K562 (cell line): ENCODE data around the gene BACH1. TPM values are rescaled to one million over a fixed set of nuclear protein-coding genes. Genes with fewer than 3 reads are reported as not detected.
A peak's percentile ranks its signal among the peaks of the same experiment; 100 is the strongest.

Experiments
- FOXA3 ChIP-seq, 2 experiments: fragments of 450-650 bp in 1 of 2; sonication (generic) in 1 of 2; formaldehyde crosslinking; IDR thresholded peaks in 1 of 2; conservative IDR thresholded peaks in 1 of 2; 2 replicates each; pipeline versions ENCODE4 v1.4.0 to v1.8.0; 2020 to 2022; ENCODE audit warnings: mild to moderate bottlenecking in 2 of 2, missing genetic modification reagents in 1 of 2
- GATAD2A ChIP-seq: fragments of 450-650 bp; IDR thresholded peaks from 2 replicates; pipeline ENCODE4 v1.6.1; 2017
- HDAC6 ChIP-seq: IDR thresholded peaks from 2 replicates; pipeline ENCODE4 v1.6.1; 2012; ENCODE audit warnings: low read depth, mild to moderate bottlenecking, control low read depth, inconsistent platforms, low read length, moderate library complexity
- ILF3 ChIP-seq: fragments of 450-650 bp; IDR thresholded peaks from 2 replicates; pipeline ENCODE4 v1.6.1; 2018; ENCODE audit warnings: antibody characterized with exemption, mild to moderate bottlenecking, moderate library complexity, borderline replicate concordance
- KLF10 ChIP-seq: fragments of 250-450 bp; sonication (Bioruptor Pico); IDR thresholded peaks from 2 replicates; pipeline ENCODE4 v1.6.1; 2021; ENCODE audit warnings: matching md5 sums
- NELFE ChIP-seq: IDR thresholded peaks from 2 replicates; pipeline ENCODE4 v1.6.1; 2011; ENCODE audit warnings: mild to moderate bottlenecking; ENCODE audit not compliant: insufficient read depth, insufficient read length
- PTTG1 ChIP-seq: fragments of 450-650 bp; IDR thresholded peaks from 2 replicates; pipeline ENCODE4 v1.6.1; 2016; ENCODE audit warnings: low read depth, mild to moderate bottlenecking, missing genetic modification characterization, missing compliant biosample characterization
- ZFP30 ChIP-seq: fragments of 250-450 bp; sonication (Bioruptor Pico); IDR thresholded peaks from 2 replicates; pipeline ENCODE4 v1.8.0; 2022; ENCODE audit warnings: moderate library complexity, mild to moderate bottlenecking, inconsistent platforms, borderline replicate concordance
- polyA plus RNA-seq, 8 experiments: library from polyadenylated mRNA; depleted of rRNA in 4 of 8; stranded (reverse) in 5 of 8; unstranded in 3 of 8; fragments of >200 nt; fragmentation: Nextera tagmentation in 2 of 8; fragmentation: Illumina TruSeq in 1 of 8; extraction: Ambion mirVana in 2 of 8; extraction: Trizol in 1 of 8; gene quantifications; 2 replicates each; pipeline versions ENCODE4 v1.2.1 to v1.2.3, GENCODE V29; 2011 to 2014; ENCODE audit warnings: inconsistent platforms in 1 of 8, missing spikeins in 1 of 8
- total RNA-seq, 7 experiments: library from RNA; depleted of rRNA in 6 of 7; stranded (reverse); fragments of >200 nt in 6 of 7; fragmentation: Illumina TruSeq in 2 of 7; extraction: Trizol in 2 of 7; gene quantifications; 2 replicates each; pipeline versions ENCODE4 v1.2.1 to v1.2.3, GENCODE V29; 2011 to 2021; ENCODE audit warnings: low replicate concordance in 1 of 7
- TF ChIP-seq, protein P1 (sequence below), 2 experiments: IDR thresholded peaks; 2 replicates each; pipeline ENCODE4 v1.6.1; 2012; ENCODE audit warnings: improper control_type of control experiment in 2 of 2, low read depth in 2 of 2, low read length in 2 of 2, borderline replicate concordance in 1 of 2
- TF ChIP-seq, protein P2 (sequence below): fragments of 250-450 bp; sonication (Bioruptor Pico); IDR thresholded peaks from 2 replicates; pipeline ENCODE4 v1.8.0; 2021; ENCODE audit warnings: moderate library complexity, mild to moderate bottlenecking, inconsistent platforms
- TF ChIP-seq, protein P3 (sequence below), 2 experiments: fragments of 450-650 bp in 1 of 2; sonication (generic) in 1 of 2; formaldehyde crosslinking in 1 of 2; IDR thresholded peaks in 1 of 2; conservative IDR thresholded peaks in 1 of 2; 2 replicates each; pipeline versions ENCODE4 v1.6.1 to v1.8.1; 2016 to 2023; ENCODE audit warnings: mild to moderate bottlenecking in 2 of 2, moderate library complexity in 2 of 2, inconsistent platforms in 1 of 2, missing genetic modification reagents in 1 of 2

BACH1 gene
- total and polyA plus RNA-seq, 9 of the 15 experiments (the other 6 are each of a cell fraction or from before 2014, with no cell fraction given), result 10.6 to 58.5 (median 28.6) TPM

DNA sequence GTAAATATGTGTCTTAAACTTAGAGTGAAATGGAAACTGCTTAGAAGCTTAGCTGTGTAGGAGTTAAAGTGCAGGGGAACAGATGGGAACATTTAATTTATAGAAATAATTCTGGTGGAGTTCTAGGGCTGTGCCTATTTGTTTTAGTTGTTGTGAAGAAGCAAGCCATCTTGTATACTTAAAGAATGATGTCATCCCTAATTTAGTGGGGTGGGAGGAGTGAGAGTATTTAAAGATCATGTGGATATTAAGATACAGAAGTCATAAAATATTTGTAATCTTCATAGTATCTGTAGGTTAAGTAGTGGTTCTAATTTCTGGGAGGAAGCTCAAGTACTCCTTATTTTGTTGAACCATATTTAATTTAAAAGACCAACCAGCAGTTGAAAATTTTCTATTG, 41.5 kb downstream of the BACH1 start (continued):
- TF ChIP-seq, protein P1, sequence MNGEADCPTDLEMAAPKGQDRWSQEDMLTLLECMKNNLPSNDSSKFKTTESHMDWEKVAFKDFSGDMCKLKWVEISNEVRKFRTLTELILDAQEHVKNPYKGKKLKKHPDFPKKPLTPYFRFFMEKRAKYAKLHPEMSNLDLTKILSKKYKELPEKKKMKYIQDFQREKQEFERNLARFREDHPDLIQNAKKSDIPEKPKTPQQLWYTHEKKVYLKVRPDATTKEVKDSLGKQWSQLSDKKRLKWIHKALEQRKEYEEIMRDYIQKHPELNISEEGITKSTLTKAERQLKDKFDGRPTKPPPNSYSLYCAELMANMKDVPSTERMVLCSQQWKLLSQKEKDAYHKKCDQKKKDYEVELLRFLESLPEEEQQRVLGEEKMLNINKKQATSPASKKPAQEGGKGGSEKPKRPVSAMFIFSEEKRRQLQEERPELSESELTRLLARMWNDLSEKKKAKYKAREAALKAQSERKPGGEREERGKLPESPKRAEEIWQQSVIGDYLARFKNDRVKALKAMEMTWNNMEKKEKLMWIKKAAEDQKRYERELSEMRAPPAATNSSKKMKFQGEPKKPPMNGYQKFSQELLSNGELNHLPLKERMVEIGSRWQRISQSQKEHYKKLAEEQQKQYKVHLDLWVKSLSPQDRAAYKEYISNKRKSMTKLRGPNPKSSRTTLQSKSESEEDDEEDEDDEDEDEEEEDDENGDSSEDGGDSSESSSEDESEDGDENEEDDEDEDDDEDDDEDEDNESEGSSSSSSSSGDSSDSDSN (IDR thresholded peaks at IDR 0.05; ENCODE audit: borderline replicate concordance in 1 of 2, low read depth in 2 of 2, low read length in 2 of 2), result no peak
- TF ChIP-seq KLF10 (no peak), GATAD2A (no peak), PTTG1 (tag) (no peak), FOXA3 (CRISPR knock-in tag; conservative IDR thresholded peaks at IDR 0.05 in 1 of 2, IDR thresholded peaks at IDR 0.05 in 1 of 2) (no peak), ZFP30 (CRISPR knock-in tag) (no peak), NELFE (no peak), HDAC6 (no peak), ILF3 (no peak)
- TF ChIP-seq, protein P2, sequence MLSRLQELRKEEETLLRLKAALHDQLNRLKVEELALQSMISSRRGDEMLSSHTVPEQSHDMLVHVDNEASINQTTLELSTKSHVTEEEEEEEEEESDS (CRISPR knock-in tag), result no peak
- TF ChIP-seq, protein P3, sequence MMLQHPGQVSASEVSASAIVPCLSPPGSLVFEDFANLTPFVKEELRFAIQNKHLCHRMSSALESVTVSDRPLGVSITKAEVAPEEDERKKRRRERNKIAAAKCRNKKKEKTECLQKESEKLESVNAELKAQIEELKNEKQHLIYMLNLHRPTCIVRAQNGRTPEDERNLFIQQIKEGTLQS (IDR thresholded peaks at IDR 0.05), result peak; percentile 84
- TF ChIP-seq, protein P3 (CRISPR knock-in tag; conservative IDR thresholded peaks at IDR 0.05), result no peak
